ENCODE results near the gene ROPN1L.

- TF ChIP-seq POLR2A (IDR thresholded peaks at IDR 0.05), result no peak
- TF ChIP-seq CTCF (IDR thresholded peaks at IDR 0.05), result no peak
Measured at GRCh38 chr5:10442576-10442975, 897 bp downstream of the ROPN1L start.

Data from body of pancreas (tissue), 4 donors.